ENCODE measurements around the gene RFXANK.

GRCh38 chr19:19186742-19187141 lies 5.3 kb upstream of the RFXANK start:
- no peak for TF ChIP-seq ZNF473 (tag by site-specific recombination; IDR thresholded peaks at IDR 0.05)
- TF ChIP-seq ZSCAN18 (tag by site-specific recombination; IDR thresholded peaks at IDR 0.05), result no peak

All from HEK293 (cell line).